Measurements from ENCODE around the gene A2M.
A peak's percentile ranks its signal among the peaks of the same experiment; 100 is the strongest.

Gene A2M

GRCh38 chr12:9130244-9130643 is 14.5 kb upstream of the A2M start:
- no peak for TF ChIP-seq CTCF (IDR thresholded peaks at IDR 0.05; ENCODE audit: low read depth, low read length)

GRCh38 chr12:9127936-9128663 is 12.4 kb upstream of the A2M start:
- no peak overlapping the region for H3K4me3 ChIP-seq (ENCODE audit: low read depth, low read length)

More at GRCh38 chr12:9130244-9130643, 14.5 kb upstream of the A2M start:
- no peak overlapping the region for H3K4me3 ChIP-seq (ENCODE audit: low read depth, low read length)

GRCh38 chr12:9127484-9127883 is 11.8 kb upstream of the A2M start:
- H3K4me3 ChIP-seq (ENCODE audit: low read depth, low read length) = no peak overlapping the region
- TF ChIP-seq CTCF (IDR thresholded peaks at IDR 0.05; ENCODE audit: low read depth, low read length) = no peak

More at GRCh38 chr12:9127936-9128663, 12.4 kb upstream of the A2M start:
- TF ChIP-seq CTCF (IDR thresholded peaks at IDR 0.05; ENCODE audit: low read depth, low read length) = no peak

- no peak overlapping the region for H3K4me3 ChIP-seq (ENCODE audit: low read depth, low read length)
- no peak for TF ChIP-seq CTCF (IDR thresholded peaks at IDR 0.05; ENCODE audit: low read depth, low read length)
These were observed 8.8 kb upstream of the A2M start for GRCh38 chr12:9124383-9125031.

GRCh38 chr12:9123781-9124382 is 8.2 kb upstream of the A2M start:
- 0 out of 2 replicates have a peak overlapping the region, but pooled peaks have one; percentile 11 for H3K4me3 ChIP-seq (ENCODE audit: low read depth, low read length)
- TF ChIP-seq CTCF (IDR thresholded peaks at IDR 0.05; ENCODE audit: low read depth, low read length) = no peak

GRCh38 chr12:9122091-9122609 is 6.4 kb upstream of the A2M start:
- H3K4me3 ChIP-seq (ENCODE audit: low read depth, low read length) = no peak overlapping the region
- TF ChIP-seq CTCF (IDR thresholded peaks at IDR 0.05; ENCODE audit: low read depth, low read length) = no peak

All from WI38 (cell line).